ENCODE data around the gene RPAP2. TPM values are rescaled to one million over a fixed set of nuclear protein-coding genes. Genes with fewer than 3 reads are reported as not detected.
"Not testable (repeated sequence)": the region's sequence is repeated elsewhere in the genome, so short reads cannot be mapped to it uniquely, and the experiment has no call there.

The RPAP2 gene
- total and polyA plus RNA-seq, 4 donors: 5.0 to 24.5 (median 10.4) TPM

DNA sequence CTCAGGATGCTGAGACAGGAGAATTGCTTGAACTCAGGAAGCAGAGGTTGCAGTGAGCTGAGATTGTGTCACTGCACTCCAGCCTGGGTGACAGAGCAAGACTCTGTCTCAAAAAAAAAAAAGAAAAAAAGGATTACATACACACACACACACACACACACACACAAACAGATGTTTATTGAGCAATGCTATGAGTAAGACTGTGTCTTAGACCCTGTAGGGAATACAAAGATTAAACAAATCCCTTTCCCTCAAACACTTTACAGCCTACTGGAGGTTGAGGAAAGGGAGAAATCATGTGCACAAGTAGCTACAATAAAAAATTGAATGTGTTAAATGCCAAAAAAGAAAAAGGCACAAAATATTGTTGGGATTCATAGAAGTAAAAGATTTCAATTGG, 58.1 kb downstream of the RPAP2 start:
- peaks cover 0 to 6% (median under 1%) of the 10 kb centered on the region in 4 donors for H3K9me3 ChIP-seq (ENCODE audit: control insufficient read depth in 4 of 4, insufficient read depth in 3 of 4, low read length in 3 of 4)
- peaks cover 9 to 26% (median 18%) of the 10 kb centered on the region in 4 donors for H3K36me3 ChIP-seq (ENCODE audit: control insufficient read depth in 4 of 4, insufficient read depth in 4 of 4, low read length in 4 of 4)
- ATAC-seq (ENCODE audit: insufficient read depth, low FRiP score): no peak
- TF ChIP-seq, protein P1, sequence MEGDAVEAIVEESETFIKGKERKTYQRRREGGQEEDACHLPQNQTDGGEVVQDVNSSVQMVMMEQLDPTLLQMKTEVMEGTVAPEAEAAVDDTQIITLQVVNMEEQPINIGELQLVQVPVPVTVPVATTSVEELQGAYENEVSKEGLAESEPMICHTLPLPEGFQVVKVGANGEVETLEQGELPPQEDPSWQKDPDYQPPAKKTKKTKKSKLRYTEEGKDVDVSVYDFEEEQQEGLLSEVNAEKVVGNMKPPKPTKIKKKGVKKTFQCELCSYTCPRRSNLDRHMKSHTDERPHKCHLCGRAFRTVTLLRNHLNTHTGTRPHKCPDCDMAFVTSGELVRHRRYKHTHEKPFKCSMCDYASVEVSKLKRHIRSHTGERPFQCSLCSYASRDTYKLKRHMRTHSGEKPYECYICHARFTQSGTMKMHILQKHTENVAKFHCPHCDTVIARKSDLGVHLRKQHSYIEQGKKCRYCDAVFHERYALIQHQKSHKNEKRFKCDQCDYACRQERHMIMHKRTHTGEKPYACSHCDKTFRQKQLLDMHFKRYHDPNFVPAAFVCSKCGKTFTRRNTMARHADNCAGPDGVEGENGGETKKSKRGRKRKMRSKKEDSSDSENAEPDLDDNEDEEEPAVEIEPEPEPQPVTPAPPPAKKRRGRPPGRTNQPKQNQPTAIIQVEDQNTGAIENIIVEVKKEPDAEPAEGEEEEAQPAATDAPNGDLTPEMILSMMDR (IDR thresholded peaks at IDR 0.05; ENCODE audit: control extremely low read depth, extremely low read depth): no peak
- peaks cover 0 to 4% (median 0%) of the 10 kb centered on the region in 5 donors for H3K4me1 ChIP-seq (ENCODE audit: control insufficient read depth in 5 of 5, insufficient read depth in 5 of 5, low read length in 5 of 5)
- H3K4me3 ChIP-seq: no peak overlapping the region
- no peaks in the 10 kb centered on the region for H3K27me3 ChIP-seq (ENCODE audit: control insufficient read depth in 3 of 3, insufficient read depth in 3 of 3, low read length in 2 of 3)
- DNase-seq: no peak
- no peak overlapping the region for H3K27ac ChIP-seq (ENCODE audit: low read depth in 1 of 2, low read length in 1 of 2)
- H3K9ac ChIP-seq (ENCODE audit: insufficient read depth in 1 of 2, low read length in 2 of 2): no peak overlapping the region

GRCh38 chr1:92359382-92359781, 60.5 kb downstream of the RPAP2 start:
- not testable (repeated sequence) for H3K4me1 ChIP-seq (ENCODE audit: control insufficient read depth in 5 of 5, insufficient read depth in 5 of 5, low read length in 5 of 5); H3K27ac ChIP-seq (ENCODE audit: low read depth in 1 of 2, low read length in 1 of 2); DNase-seq; H3K9ac ChIP-seq (ENCODE audit: insufficient read depth in 1 of 2, low read length in 2 of 2); H3K27me3 ChIP-seq (ENCODE audit: control insufficient read depth in 3 of 3, insufficient read depth in 3 of 3, low read length in 2 of 3); H3K9me3 ChIP-seq (ENCODE audit: control insufficient read depth in 4 of 4, insufficient read depth in 3 of 4, low read length in 3 of 4); ATAC-seq (ENCODE audit: insufficient read depth, low FRiP score); H3K4me3 ChIP-seq
- WGBS, 2 donors: 92 to 96% methylated on average over 10 of the region's 10 CpGs
- H3K36me3 ChIP-seq (ENCODE audit: control insufficient read depth in 4 of 4, insufficient read depth in 4 of 4, low read length in 4 of 4): peaks cover 6 to 26% (median 16%) of the 10 kb centered on the region in 4 donors

- 90 to 93% methylated on average over 2 of the region's 2 CpGs for WGBS, 2 donors
- no peaks in the 10 kb centered on the region for H3K9me3 ChIP-seq (ENCODE audit: control insufficient read depth in 4 of 4, insufficient read depth in 3 of 4, low read length in 3 of 4)
- ATAC-seq (ENCODE audit: insufficient read depth, low FRiP score): no peak
Observed at GRCh38 chr1:92359986-92360385, 61.1 kb downstream of the RPAP2 start.

GRCh38 chr1:92362970-92363369, 64.1 kb downstream of the RPAP2 start:
- DNase-seq (no peak), ATAC-seq (ENCODE audit: insufficient read depth, low FRiP score) (no peak)
- Histone ChIP-seq H3K36me3 (ENCODE audit: control insufficient read depth in 4 of 4, insufficient read depth in 4 of 4, low read length in 4 of 4) (peaks cover 4 to 19% (median 10%) of the 10 kb centered on the region in 4 donors), H3K4me3 (no peak overlapping the region), H3K4me1 (ENCODE audit: control insufficient read depth in 5 of 5, insufficient read depth in 5 of 5, low read length in 5 of 5) (peaks cover 0 to 4% (median 0%) of the 10 kb centered on the region in 5 donors), H3K27ac (ENCODE audit: low read depth in 1 of 2, low read length in 1 of 2) (no peak overlapping the region), H3K9ac (ENCODE audit: insufficient read depth in 1 of 2, low read length in 2 of 2) (no peak overlapping the region), H3K9me3 (ENCODE audit: control insufficient read depth in 4 of 4, insufficient read depth in 3 of 4, low read length in 3 of 4) (no peaks in the 10 kb centered on the region), H3K27me3 (ENCODE audit: control insufficient read depth in 3 of 3, insufficient read depth in 3 of 3, low read length in 2 of 3) (no peaks in the 10 kb centered on the region)
- WGBS, 2 donors: 37 to 57% methylated on average over 3 of the region's 3 CpGs
- TF ChIP-seq, protein P1 (IDR thresholded peaks at IDR 0.05; ENCODE audit: control extremely low read depth, extremely low read depth): no peak

More at GRCh38 chr1:92359986-92360385, 61.1 kb downstream of the RPAP2 start:
- peaks cover 6 to 26% (median 16%) of the 10 kb centered on the region in 4 donors for H3K36me3 ChIP-seq (ENCODE audit: control insufficient read depth in 4 of 4, insufficient read depth in 4 of 4, low read length in 4 of 4)
- TF ChIP-seq, protein P1 (IDR thresholded peaks at IDR 0.05; ENCODE audit: control extremely low read depth, extremely low read depth): no peak
- H3K27me3 ChIP-seq (ENCODE audit: control insufficient read depth in 3 of 3, insufficient read depth in 3 of 3, low read length in 2 of 3): no peaks in the 10 kb centered on the region
- DNase-seq: no peak
- no peak overlapping the region for H3K9ac ChIP-seq (ENCODE audit: insufficient read depth in 1 of 2, low read length in 2 of 2)
- H3K4me1 ChIP-seq (ENCODE audit: control insufficient read depth in 5 of 5, insufficient read depth in 5 of 5, low read length in 5 of 5): peaks cover 0 to 4% (median 0%) of the 10 kb centered on the region in 5 donors
- no peak overlapping the region for H3K4me3 ChIP-seq
- no peak overlapping the region for H3K27ac ChIP-seq (ENCODE audit: low read depth in 1 of 2, low read length in 1 of 2)
